ENCODE data around the gene ANAPC1.
"Not testable (repeated sequence)": the region's sequence is repeated elsewhere in the genome, so short reads cannot be mapped to it uniquely, and the experiment has no call there.

DNA sequence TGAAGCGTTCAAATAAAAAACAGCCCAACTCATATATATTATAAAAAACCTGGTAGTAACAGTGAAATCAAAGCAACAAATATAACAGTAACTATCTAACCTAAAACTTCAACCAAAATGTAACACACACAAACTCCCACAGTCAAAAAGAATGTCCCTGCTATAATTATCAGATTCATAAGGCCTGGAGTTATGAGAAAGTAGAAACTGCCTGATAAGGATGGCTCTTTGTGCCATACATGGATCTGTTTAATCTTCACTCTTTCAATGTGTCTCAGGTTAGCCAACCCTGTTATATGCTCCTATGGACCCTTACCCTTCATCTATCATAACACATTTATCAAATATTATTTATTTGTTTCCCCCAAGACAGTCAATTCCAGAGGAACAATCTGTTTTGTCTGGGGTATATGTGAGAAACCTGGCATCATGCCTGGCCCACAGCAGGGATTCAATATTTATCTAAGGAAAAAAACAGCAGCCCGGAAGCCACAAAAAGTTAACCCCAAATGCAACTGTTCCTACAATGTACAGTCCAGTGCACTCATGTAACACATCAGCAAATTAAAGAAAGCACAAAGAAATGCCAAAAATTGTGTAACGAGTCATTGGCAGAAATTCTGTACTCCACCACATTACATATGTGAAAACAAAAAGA, 44.2 kb downstream of the ANAPC1 start:
- TF ChIP-seq EZH2 (IDR thresholded peaks at IDR 0.05); POLR2AphosphoS5 (IDR thresholded peaks at IDR 0.05; ENCODE audit: borderline replicate concordance, low read depth, low read length); FOXP2 (optimal IDR thresholded peaks at IDR 0.05; ENCODE audit: control extremely low read depth, extremely low read length, insufficient read depth): not testable (repeated sequence)

Measured in SK-N-MC (cell line).